AG04450 (cell line): ENCODE results near the gene CORO6. TPM values are rescaled to one million over a fixed set of nuclear protein-coding genes. Genes with fewer than 3 reads are reported as not detected.

Experiments
- CTCF ChIA-PET: fragments of 300-600, 350-600 bp; formaldehyde crosslinking; extraction: SDS; loops from one replicate; lab custom pipeline; 2022; ENCODE audit warnings: antibody characterized with exemption, inconsistent platforms; lab: Charles Lee
- POLR2A ChIA-PET: fragments of 350-600 bp; formaldehyde crosslinking; extraction: SDS; loops from one replicate; lab custom pipeline; 2021; ENCODE audit warnings: antibody characterized with exemption, inconsistent platforms; lab: Yijun Ruan, JAX
- DNase-seq: peaks from one replicate; pipeline ENCODE4 v3.0.0-alpha.2; 2011; ENCODE audit warnings: low read depth, low spot score
- H3K27ac ChIP-seq: one replicate; pipeline ENCODE4 v1.5.1; 2012; ENCODE audit warnings: low read depth, low read length, control low read depth
- H3K27me3 ChIP-seq: one replicate; pipeline ENCODE4 v1.6.0; 2012; ENCODE audit warnings: low read length; ENCODE audit not compliant: control insufficient read depth, insufficient read depth
- H3K4me3 ChIP-seq: 2 replicates; pipeline ENCODE4 v1.5.1; 2011; ENCODE audit warnings: mild to moderate bottlenecking, low read depth, low read length, control low read depth
- H3K9me3 ChIP-seq: 2 replicates; pipeline ENCODE4 v1.5.1; 2012; ENCODE audit warnings: low read length; ENCODE audit not compliant: control insufficient read depth, insufficient read depth
- CTCF ChIP-seq: IDR thresholded peaks from 2 replicates; pipeline ENCODE4 v1.5.1; 2011; ENCODE audit warnings: low read depth, low read length, control low read depth, inconsistent platforms
- polyA plus RNA-seq: library from polyadenylated mRNA; depleted of rRNA; stranded (reverse); fragments of >200 nt; gene quantifications from 2 replicates; pipeline ENCODE4 v1.2.3, GENCODE V29; 2011

The CORO6 gene
- polyA plus RNA-seq, 1 experiment = 9.3 TPM

DNA sequence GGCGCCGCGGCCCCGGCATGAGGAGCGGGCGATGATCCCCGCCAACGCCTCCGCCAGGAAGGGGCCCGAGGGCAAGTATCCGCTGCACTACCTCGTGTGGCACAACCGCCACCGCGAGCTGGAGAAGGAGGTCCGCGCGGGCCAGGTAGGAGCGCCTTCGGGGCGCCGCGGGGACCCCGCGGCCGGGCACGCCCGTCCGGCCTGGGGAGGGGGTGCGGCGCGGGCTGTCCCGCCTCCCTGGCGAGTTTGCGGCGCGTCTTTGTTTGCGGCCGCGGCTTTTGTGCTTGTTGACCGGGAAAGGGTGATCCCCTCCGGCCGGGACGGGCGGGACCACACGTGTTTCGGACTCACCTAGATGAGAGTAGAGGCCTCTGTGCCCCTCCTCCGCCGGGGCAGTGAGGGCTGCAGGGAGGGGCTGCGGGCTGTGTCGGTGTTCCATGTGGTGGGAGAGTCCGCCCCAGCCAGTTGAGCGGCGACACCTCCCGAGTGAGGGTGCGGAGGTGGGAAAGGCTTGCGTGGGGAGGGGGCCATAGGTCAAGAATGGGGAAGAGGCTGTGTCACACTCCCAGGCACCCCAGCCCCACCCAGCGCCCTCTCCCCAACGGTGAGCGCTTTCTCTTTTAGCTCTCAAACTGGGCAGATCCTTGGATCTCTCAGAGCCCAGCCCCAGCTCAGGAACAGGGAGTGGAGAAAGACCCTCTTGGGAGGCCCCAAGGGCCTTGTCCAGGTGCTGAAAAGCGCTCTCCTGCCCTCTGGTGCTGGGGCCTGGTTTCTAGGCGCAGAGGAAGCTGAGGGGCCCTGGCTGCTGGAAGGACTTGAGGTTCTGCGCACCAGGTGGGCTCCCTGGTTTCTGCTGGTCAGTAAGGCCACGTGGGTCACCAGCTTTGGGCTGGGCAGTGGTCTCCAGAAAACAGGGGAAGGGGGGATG lies 28.9 kb downstream of the CORO6 start:
- Histone ChIP-seq H3K9me3 (no peaks in the 10 kb centered on the region; the same call in 1 of the 2 replicates), H3K27me3 (no peaks in the 10 kb centered on the region), H3K27ac (no peak overlapping the region), H3K4me3 (peak overlapping the region; percentile 64)
- peak; percentile 34 for TF ChIP-seq CTCF
- ChIA-PET POLR2A (interaction anchor here (1.5 kb wide), 1 partner anchor 21 kb away, joined by 8 read pairs; no protein-coding TSS in a partner anchor), CTCF (interaction anchor here (0.7 to 1.9 kb wide), 4 partner anchors 24 to 499 kb away, joined by 3 to 18 read pairs (median 4); no protein-coding TSS in a partner anchor)
- DNase-seq = no peak

GRCh38 chr17:29592850-29593551 lies 29.7 kb downstream of the CORO6 start, which contains the start of gene ANKRD13B:
Gene ANKRD13B, plus strand, starts transcription at chr17:29593132. Its CDS starts 490 bp downstream, at chr17:29593622.
- Histone ChIP-seq H3K27ac (no peak within 1 kb of the TSS), H3K4me3 (peak within 1 kb of the TSS; percentile 64), H3K9me3 (no peaks in the 10 kb centered on the region; the same call in 1 of the 2 replicates), H3K27me3 (no peaks in the 10 kb centered on the region)
- TF ChIP-seq CTCF = no peak
- DNase-seq = no peak
- ChIA-PET POLR2A (interaction anchor here (0.5 to 1.5 kb wide), 2 partner anchors 22 to 80 kb away, joined by 4 to 8 read pairs; no protein-coding TSS in a partner anchor), CTCF (interaction anchor here (1.2 to 2.4 kb wide), 7 partner anchors 12 to 338 kb away, joined by 4 to 23 read pairs (median 9); partner anchors contain the start of gene TP53I13)

- Histone ChIP-seq H3K9me3 (no peaks in the 10 kb centered on the region; the same call in 1 of the 2 replicates), H3K27ac (peak overlapping the region; percentile 65), H3K4me3 (peak overlapping the region; percentile 44), H3K27me3 (no peaks in the 10 kb centered on the region)
- ChIA-PET CTCF (interaction anchor here (0.6 to 2.4 kb wide), 16 partner anchors 8 to 468 kb away, joined by 3 to 23 read pairs (median 4); partner anchors contain the start of gene TP53I13), POLR2A (interaction anchor here (0.5 to 1.5 kb wide), 4 partner anchors 12 to 298 kb away, joined by 3 to 8 read pairs (median 4); partner anchors contain the start of gene NUFIP2)
- peak; percentile 98 for TF ChIP-seq CTCF
- DNase-seq = no peak
These were observed 30.7 kb downstream of the CORO6 start for GRCh38 chr17:29591737-29592608.

- no peak for DNase-seq
- ChIA-PET POLR2A (interaction anchor here (0.8 kb wide), 1 partner anchor 300 kb away, joined by 5 read pairs; no protein-coding TSS in a partner anchor), CTCF (interaction anchor here (0.6 to 2.4 kb wide), 22 partner anchors 9 to 524 kb away, joined by 3 to 23 read pairs (median 4); partner anchors contain the start of gene TP53I13)
- Histone ChIP-seq H3K9me3 (no peaks in the 10 kb centered on the region; the same call in 1 of the 2 replicates), H3K4me3 (peak overlapping the region; percentile 61), H3K27me3 (no peaks in the 10 kb centered on the region), H3K27ac (peak overlapping the region; percentile 65)
- TF ChIP-seq CTCF = no peak
These were observed 31.5 kb downstream of the CORO6 start for GRCh38 chr17:29591146-29591736.
